ENCODE results near the gene ARHGAP32. TPM values are rescaled to one million over a fixed set of nuclear protein-coding genes. Genes with fewer than 3 reads are reported as not detected.

ARHGAP32 gene
- polyA plus RNA-seq, 1 donor from 2014 or later: 12.0 TPM

DNA sequence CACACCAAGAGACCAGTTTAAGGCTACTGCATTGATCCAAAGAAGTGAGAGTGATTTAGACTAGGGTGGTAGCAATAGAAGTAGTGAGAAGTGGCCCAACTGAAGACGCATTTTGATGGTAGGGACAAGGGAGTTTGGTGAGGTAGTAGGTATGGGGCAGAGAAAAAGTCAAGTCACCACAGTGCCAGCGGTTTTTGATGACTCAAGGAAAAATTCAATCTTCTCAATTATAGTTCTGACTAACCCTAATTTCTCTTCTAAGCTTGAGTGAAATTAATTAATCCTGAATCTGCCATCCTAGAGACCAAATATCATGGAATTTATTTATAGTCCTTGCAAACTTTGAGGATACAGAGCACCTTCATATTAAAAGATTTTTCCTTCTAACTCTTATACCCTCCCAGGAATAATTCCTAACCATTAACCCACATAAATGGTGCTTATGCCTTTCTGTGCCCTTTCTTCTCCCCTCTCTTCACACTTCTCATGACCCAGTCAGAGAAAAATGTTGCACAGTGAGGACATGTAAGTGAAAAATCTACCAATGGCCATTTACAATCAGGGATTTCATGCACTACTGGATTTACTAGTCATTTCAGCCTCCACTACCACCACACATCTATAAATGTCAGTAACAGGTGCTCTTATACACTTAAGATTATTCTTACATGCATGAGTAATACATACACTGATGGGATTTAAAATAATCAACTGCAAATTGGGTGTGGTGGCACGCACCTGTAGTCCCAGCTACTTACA, 45.9 kb upstream of the ARHGAP32 start:
- Histone ChIP-seq H3K27me3 (ENCODE audit: insufficient read depth, low read depth, low read length) (no peaks in the 10 kb centered on the region), H3K9me3 (ENCODE audit: low read length) (no peaks in the 10 kb centered on the region), H4K20me1 (ENCODE audit: insufficient read depth) (no peaks in the 10 kb centered on the region), H3K4me2 (ENCODE audit: low read length) (no peak overlapping the region), H3K36me3 (ENCODE audit: insufficient read depth, low read length) (no peaks in the 10 kb centered on the region), H3K4me3 (ENCODE audit: low read length) (no peak overlapping the region), H3K9me2 (ENCODE audit: insufficient read depth, low read length) (no peaks in the 10 kb centered on the region), H3F3A (ENCODE audit: insufficient read depth, low read length, poor library complexity, severe bottlenecking) (no peaks in the 10 kb centered on the region), H3K9ac (ENCODE audit: low read length) (no peak overlapping the region), H2AFZ (ENCODE audit: low read depth, low read length) (no peak overlapping the region), H3K27ac (ENCODE audit: low read length) (no peak overlapping the region), H3K79me2 (replicated peaks; ENCODE audit: insufficient read depth, low read length) (peaks cover 27% of the 10 kb centered on the region)
- TF ChIP-seq POLR2AphosphoS5 (IDR thresholded peaks at IDR 0.05): no peak
- no peak for TF ChIP-seq TAF1 (IDR thresholded peaks at IDR 0.05; ENCODE audit: low read depth)
- no peak for TF ChIP-seq SMC3 (conservative IDR thresholded peaks at IDR 0.05; ENCODE audit: poor library complexity)
- no peak for TF ChIP-seq EP300 (conservative IDR thresholded peaks at IDR 0.05; ENCODE audit: poor library complexity, severe bottlenecking)
- TF ChIP-seq RAD21 (conservative IDR thresholded peaks at IDR 0.05): no peak
- no peak for TF ChIP-seq EZH2 (IDR thresholded peaks at IDR 0.05; ENCODE audit: borderline replicate concordance, insufficient read depth, low read length, poor library complexity, severe bottlenecking)
- no peak for TF ChIP-seq MXI1 (conservative IDR thresholded peaks at IDR 0.05; ENCODE audit: poor library complexity, severe bottlenecking)
- TF ChIP-seq, protein P1, sequence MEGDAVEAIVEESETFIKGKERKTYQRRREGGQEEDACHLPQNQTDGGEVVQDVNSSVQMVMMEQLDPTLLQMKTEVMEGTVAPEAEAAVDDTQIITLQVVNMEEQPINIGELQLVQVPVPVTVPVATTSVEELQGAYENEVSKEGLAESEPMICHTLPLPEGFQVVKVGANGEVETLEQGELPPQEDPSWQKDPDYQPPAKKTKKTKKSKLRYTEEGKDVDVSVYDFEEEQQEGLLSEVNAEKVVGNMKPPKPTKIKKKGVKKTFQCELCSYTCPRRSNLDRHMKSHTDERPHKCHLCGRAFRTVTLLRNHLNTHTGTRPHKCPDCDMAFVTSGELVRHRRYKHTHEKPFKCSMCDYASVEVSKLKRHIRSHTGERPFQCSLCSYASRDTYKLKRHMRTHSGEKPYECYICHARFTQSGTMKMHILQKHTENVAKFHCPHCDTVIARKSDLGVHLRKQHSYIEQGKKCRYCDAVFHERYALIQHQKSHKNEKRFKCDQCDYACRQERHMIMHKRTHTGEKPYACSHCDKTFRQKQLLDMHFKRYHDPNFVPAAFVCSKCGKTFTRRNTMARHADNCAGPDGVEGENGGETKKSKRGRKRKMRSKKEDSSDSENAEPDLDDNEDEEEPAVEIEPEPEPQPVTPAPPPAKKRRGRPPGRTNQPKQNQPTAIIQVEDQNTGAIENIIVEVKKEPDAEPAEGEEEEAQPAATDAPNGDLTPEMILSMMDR (IDR thresholded peaks at IDR 0.05; ENCODE audit: poor library complexity, severe bottlenecking): no peak
- TF ChIP-seq, protein P2, sequence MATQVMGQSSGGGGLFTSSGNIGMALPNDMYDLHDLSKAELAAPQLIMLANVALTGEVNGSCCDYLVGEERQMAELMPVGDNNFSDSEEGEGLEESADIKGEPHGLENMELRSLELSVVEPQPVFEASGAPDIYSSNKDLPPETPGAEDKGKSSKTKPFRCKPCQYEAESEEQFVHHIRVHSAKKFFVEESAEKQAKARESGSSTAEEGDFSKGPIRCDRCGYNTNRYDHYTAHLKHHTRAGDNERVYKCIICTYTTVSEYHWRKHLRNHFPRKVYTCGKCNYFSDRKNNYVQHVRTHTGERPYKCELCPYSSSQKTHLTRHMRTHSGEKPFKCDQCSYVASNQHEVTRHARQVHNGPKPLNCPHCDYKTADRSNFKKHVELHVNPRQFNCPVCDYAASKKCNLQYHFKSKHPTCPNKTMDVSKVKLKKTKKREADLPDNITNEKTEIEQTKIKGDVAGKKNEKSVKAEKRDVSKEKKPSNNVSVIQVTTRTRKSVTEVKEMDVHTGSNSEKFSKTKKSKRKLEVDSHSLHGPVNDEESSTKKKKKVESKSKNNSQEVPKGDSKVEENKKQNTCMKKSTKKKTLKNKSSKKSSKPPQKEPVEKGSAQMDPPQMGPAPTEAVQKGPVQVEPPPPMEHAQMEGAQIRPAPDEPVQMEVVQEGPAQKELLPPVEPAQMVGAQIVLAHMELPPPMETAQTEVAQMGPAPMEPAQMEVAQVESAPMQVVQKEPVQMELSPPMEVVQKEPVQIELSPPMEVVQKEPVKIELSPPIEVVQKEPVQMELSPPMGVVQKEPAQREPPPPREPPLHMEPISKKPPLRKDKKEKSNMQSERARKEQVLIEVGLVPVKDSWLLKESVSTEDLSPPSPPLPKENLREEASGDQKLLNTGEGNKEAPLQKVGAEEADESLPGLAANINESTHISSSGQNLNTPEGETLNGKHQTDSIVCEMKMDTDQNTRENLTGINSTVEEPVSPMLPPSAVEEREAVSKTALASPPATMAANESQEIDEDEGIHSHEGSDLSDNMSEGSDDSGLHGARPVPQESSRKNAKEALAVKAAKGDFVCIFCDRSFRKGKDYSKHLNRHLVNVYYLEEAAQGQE (IDR thresholded peaks at IDR 0.05; ENCODE audit: borderline replicate concordance): no peak

DNA sequence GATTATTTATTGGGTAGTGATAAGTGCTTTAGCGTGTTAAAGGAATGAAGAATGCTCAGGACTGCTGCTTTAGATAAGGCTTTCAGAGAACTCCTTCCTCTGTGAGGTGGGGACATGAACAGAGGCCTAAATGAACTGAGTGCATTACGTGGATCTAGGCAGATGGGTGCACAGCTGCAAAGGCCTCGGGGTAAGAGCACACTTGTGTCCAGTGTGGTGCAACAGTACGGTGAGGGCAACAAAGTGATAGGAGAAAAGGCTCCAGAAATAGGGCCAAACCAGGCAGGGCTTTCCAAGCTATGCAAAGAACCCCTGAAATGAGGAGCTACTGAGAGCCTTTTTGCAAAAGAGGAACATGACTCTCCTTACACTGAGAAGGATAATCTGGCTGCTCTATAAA, 45.3 kb upstream of the ARHGAP32 start:
- H3K4me2 ChIP-seq (ENCODE audit: low read length): no peak overlapping the region
- peaks cover 3% of the 10 kb centered on the region for H4K20me1 ChIP-seq (ENCODE audit: insufficient read depth)
- no peaks in the 10 kb centered on the region for H3K9me2 ChIP-seq (ENCODE audit: insufficient read depth, low read length)
- H3K9ac ChIP-seq (ENCODE audit: low read length): no peak overlapping the region
- H3K27ac ChIP-seq (ENCODE audit: low read length): no peak overlapping the region
- TF ChIP-seq EP300 (conservative IDR thresholded peaks at IDR 0.05; ENCODE audit: poor library complexity, severe bottlenecking) (no peak), POLR2AphosphoS5 (IDR thresholded peaks at IDR 0.05) (no peak), MXI1 (conservative IDR thresholded peaks at IDR 0.05; ENCODE audit: poor library complexity, severe bottlenecking) (no peak), EZH2 (IDR thresholded peaks at IDR 0.05; ENCODE audit: borderline replicate concordance, insufficient read depth, low read length, poor library complexity, severe bottlenecking) (no peak)
- TF ChIP-seq, protein P2 (IDR thresholded peaks at IDR 0.05; ENCODE audit: borderline replicate concordance): no peak
- TF ChIP-seq, protein P1 (IDR thresholded peaks at IDR 0.05; ENCODE audit: poor library complexity, severe bottlenecking): no peak
- no peaks in the 10 kb centered on the region for H3K36me3 ChIP-seq (ENCODE audit: insufficient read depth, low read length)
- H3K9me3 ChIP-seq (ENCODE audit: low read length): no peaks in the 10 kb centered on the region
- no peak overlapping the region for H3K4me3 ChIP-seq (ENCODE audit: low read length)
- H2AFZ ChIP-seq (ENCODE audit: low read depth, low read length): no peak overlapping the region
- H3K79me2 ChIP-seq (replicated peaks; ENCODE audit: insufficient read depth, low read length): peaks cover 27% of the 10 kb centered on the region
- no peaks in the 10 kb centered on the region for H3F3A ChIP-seq (ENCODE audit: insufficient read depth, low read length, poor library complexity, severe bottlenecking)
- no peaks in the 10 kb centered on the region for H3K27me3 ChIP-seq (ENCODE audit: insufficient read depth, low read depth, low read length)
